OCI-LY7 (cell line): ENCODE measurements around the gene HRC. TPM values are rescaled to one million over a fixed set of nuclear protein-coding genes. Genes with fewer than 3 reads are reported as not detected.

Source experiments
- BruUV-seq: library from RNA; stranded (reverse); fragments of 400-500 nt; replicated peaks from 2 replicates; lab custom pipeline; 2021; lab: Mats Ljungman, UMichigan
- CTCF ChIA-PET: fragments of 300-600 bp; sonication (Branson Sonifier 250); formaldehyde crosslinking; loops from one replicate; lab custom pipeline; 2022; ENCODE audit warnings: antibody characterized with exemption; ENCODE audit not compliant: unreplicated experiment; lab: Charles Lee
- POLR2A ChIA-PET: fragments of 300-600 bp; sonication (Branson Sonifier 250); formaldehyde crosslinking; loops from one replicate; lab custom pipeline; 2022; ENCODE audit warnings: antibody characterized with exemption; lab: Charles Lee
- DNase-seq: peaks from one replicate; pipeline ENCODE4 v3.0.0-alpha.2; 2015; ENCODE audit warnings: low spot score
- H2AFZ ChIP-seq: fragments of 200-600 bp; sonication (generic), shearing (Covaris generic); 2 replicates; pipeline ENCODE4 v1.6.1; 2014; ENCODE audit warnings: mild to moderate bottlenecking, antibody characterized with exemption, low read length, moderate library complexity
- H3K27ac ChIP-seq: fragments of 200-600 bp; sonication (generic); 2 replicates; pipeline ENCODE4 v1.5.1; 2014; ENCODE audit warnings: mixed run types, low read depth, mild to moderate bottlenecking, moderate library complexity, low read length, inconsistent platforms; ENCODE audit not compliant: poor library complexity, severe bottlenecking
- H3K36me3 ChIP-seq: fragments of 200-600 bp; sonication (generic); 2 replicates; pipeline ENCODE4 v1.6.1; 2014; ENCODE audit warnings: mild to moderate bottlenecking, antibody characterized with exemption, low read length, moderate library complexity, mixed read lengths; ENCODE audit not compliant: insufficient read depth
- H3K4me1 ChIP-seq: fragments of 200-600 bp; sonication (generic); 2 replicates; pipeline ENCODE4 v1.5.1; 2014; ENCODE audit warnings: mild to moderate bottlenecking, low read length; ENCODE audit not compliant: insufficient read depth, poor library complexity, severe bottlenecking
- H3K4me2 ChIP-seq: fragments of 200-600 bp; sonication (generic); 2 replicates; pipeline ENCODE4 v1.6.1; 2014; ENCODE audit warnings: mild to moderate bottlenecking, low read length
- H3K4me3 ChIP-seq: fragments of 200-600 bp; sonication (generic); 2 replicates; pipeline ENCODE4 v1.5.1; 2014; ENCODE audit warnings: mild to moderate bottlenecking, low read depth, low read length; ENCODE audit not compliant: poor library complexity, severe bottlenecking
- H3K79me2 ChIP-seq: fragments of 200-600 bp; sonication (generic); 2 replicates; pipeline ENCODE4 v1.6.1; 2016; ENCODE audit warnings: low read depth, mild to moderate bottlenecking, low read length, moderate library complexity, mixed read lengths; ENCODE audit not compliant: insufficient read depth
- H3K9me2 ChIP-seq: fragments of 200-600 bp; sonication (generic); 2 replicates; pipeline ENCODE4 v1.6.1; 2016; ENCODE audit warnings: mild to moderate bottlenecking, low read length, mixed read lengths; ENCODE audit not compliant: insufficient read depth
- H3K9me3 ChIP-seq: fragments of 200-600 bp; sonication (generic); 2 replicates; pipeline ENCODE4 v1.6.1; 2014; ENCODE audit warnings: mild to moderate bottlenecking, mixed run types, low read length, mixed read lengths
- H4K20me1 ChIP-seq: fragments of 200-600 bp; sonication (generic); 2 replicates; pipeline ENCODE4 v1.6.1; 2014; ENCODE audit warnings: mild to moderate bottlenecking, antibody characterized with exemption, low read length, moderate library complexity, mixed read lengths; ENCODE audit not compliant: insufficient read depth
- EZH2phosphoT487 ChIP-seq: fragments of 200-600 bp; sonication (generic); IDR thresholded peaks from 2 replicates; pipeline ENCODE4 v1.6.1; 2018; ENCODE audit warnings: low read depth, borderline replicate concordance, mild to moderate bottlenecking, mixed run types, antibody characterized with exemption, low read length, moderate library complexity, mixed read lengths
- intact Hi-C: fragments of 100-400 bp; cut with micrococcal nuclease; formaldehyde crosslinking; loops from one replicate; pipeline ENCODE4 v1.10.0; 2022; ENCODE audit not compliant: unreplicated experiment
- total RNA-seq, 2 experiments: library from RNA; depleted of rRNA in 1 of 2; stranded (reverse); fragments of >200 nt in 1 of 2; shearing (Covaris generic) in 1 of 2; gene quantifications; 2 replicates each; pipeline ENCODE4 v1.2.3, GENCODE V29; 2014 to 2022
- TF ChIP-seq, protein P1 (sequence below): fragments of 200-600 bp; sonication (generic); conservative IDR thresholded peaks from 2 replicates; pipeline ENCODE4 v1.5.1; 2014; ENCODE audit warnings: mild to moderate bottlenecking, antibody characterized with exemption, low read length, moderate library complexity, mixed read lengths

Gene HRC
- total RNA-seq, 2 experiments from 2014 or later, result not detected

DNA sequence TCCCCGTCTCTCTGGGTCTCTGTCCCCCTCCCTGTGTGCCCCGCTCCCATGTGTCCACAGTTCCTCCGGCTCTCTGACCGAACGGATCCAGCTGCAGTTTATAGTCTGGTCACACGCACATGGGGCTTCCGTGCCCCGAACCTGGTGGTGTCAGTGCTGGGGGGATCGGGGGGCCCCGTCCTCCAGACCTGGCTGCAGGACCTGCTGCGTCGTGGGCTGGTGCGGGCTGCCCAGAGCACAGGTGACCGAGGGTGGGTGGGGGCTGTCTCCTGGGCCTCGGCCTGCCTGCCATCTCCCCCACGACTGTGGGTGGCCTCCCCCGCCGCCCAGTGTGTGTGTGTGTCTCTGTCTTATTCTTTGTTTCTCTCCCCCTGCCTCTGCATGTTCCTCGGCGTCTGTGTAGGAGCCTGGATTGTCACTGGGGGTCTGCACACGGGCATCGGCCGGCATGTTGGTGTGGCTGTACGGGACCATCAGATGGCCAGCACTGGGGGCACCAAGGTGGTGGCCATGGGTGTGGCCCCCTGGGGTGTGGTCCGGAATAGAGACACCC is 12.7 kb upstream of the HRC start:
- Histone ChIP-seq H3K36me3 (no peaks in the 10 kb centered on the region), H3K9me3 (no peaks in the 10 kb centered on the region), H3K4me2 (no peak overlapping the region), H3K79me2 (no peaks in the 10 kb centered on the region), H4K20me1 (no peaks in the 10 kb centered on the region), H3K4me1 (no peaks in the 10 kb centered on the region), H3K9me2 (no peaks in the 10 kb centered on the region), H3K4me3 (no peak overlapping the region), H2AFZ (no peak overlapping the region), H3K27ac (no peak overlapping the region)
- no TSS peak for BruUV-seq
- POLR2A ChIA-PET, result no interaction called here
- CTCF ChIA-PET, result no interaction called here
- no peak for DNase-seq
- no peak for TF ChIP-seq EZH2phosphoT487
- TF ChIP-seq, protein P1, sequence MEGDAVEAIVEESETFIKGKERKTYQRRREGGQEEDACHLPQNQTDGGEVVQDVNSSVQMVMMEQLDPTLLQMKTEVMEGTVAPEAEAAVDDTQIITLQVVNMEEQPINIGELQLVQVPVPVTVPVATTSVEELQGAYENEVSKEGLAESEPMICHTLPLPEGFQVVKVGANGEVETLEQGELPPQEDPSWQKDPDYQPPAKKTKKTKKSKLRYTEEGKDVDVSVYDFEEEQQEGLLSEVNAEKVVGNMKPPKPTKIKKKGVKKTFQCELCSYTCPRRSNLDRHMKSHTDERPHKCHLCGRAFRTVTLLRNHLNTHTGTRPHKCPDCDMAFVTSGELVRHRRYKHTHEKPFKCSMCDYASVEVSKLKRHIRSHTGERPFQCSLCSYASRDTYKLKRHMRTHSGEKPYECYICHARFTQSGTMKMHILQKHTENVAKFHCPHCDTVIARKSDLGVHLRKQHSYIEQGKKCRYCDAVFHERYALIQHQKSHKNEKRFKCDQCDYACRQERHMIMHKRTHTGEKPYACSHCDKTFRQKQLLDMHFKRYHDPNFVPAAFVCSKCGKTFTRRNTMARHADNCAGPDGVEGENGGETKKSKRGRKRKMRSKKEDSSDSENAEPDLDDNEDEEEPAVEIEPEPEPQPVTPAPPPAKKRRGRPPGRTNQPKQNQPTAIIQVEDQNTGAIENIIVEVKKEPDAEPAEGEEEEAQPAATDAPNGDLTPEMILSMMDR, result no peak
- intact Hi-C loops, result no loop called here

DNA sequence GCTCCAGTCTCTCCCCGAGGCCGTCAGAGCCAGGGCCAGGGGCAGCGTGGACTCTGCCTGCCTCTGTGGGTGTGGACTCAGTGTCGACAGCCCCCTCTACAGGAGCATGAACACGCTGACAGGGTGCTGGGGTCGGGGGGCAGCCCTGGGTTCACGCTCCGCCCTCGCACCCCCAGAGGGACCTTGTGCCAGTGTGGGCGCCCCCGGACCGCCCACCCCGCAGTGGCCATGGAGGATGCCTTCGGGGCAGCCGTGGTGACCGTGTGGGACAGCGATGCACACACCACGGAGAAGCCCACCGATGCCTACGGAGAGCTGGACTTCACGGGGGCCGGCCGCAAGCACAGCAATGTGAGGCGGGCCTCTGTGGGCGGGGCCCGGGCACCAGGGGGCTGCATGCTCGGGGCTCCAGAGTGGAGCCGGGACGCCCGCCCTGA is 10.7 kb upstream of the HRC start:
- no peaks in the 10 kb centered on the region for H3K36me3 ChIP-seq
- no peak overlapping the region for H3K4me3 ChIP-seq
- no peak overlapping the region for H2AFZ ChIP-seq
- no peak overlapping the region for H3K27ac ChIP-seq
- H3K9me3 ChIP-seq, result no peaks in the 10 kb centered on the region
- H4K20me1 ChIP-seq, result no peaks in the 10 kb centered on the region
- intact Hi-C loops, result no loop called here
- H3K9me2 ChIP-seq, result no peaks in the 10 kb centered on the region
- ChIA-PET POLR2A (no interaction called here), CTCF (no interaction called here)
- no peak for DNase-seq
- H3K79me2 ChIP-seq, result no peaks in the 10 kb centered on the region
- H3K4me1 ChIP-seq, result no peaks in the 10 kb centered on the region
- no peak overlapping the region for H3K4me2 ChIP-seq
- BruUV-seq, result no TSS peak
- TF ChIP-seq EZH2phosphoT487, result no peak
- TF ChIP-seq, protein P1, result no peak

DNA sequence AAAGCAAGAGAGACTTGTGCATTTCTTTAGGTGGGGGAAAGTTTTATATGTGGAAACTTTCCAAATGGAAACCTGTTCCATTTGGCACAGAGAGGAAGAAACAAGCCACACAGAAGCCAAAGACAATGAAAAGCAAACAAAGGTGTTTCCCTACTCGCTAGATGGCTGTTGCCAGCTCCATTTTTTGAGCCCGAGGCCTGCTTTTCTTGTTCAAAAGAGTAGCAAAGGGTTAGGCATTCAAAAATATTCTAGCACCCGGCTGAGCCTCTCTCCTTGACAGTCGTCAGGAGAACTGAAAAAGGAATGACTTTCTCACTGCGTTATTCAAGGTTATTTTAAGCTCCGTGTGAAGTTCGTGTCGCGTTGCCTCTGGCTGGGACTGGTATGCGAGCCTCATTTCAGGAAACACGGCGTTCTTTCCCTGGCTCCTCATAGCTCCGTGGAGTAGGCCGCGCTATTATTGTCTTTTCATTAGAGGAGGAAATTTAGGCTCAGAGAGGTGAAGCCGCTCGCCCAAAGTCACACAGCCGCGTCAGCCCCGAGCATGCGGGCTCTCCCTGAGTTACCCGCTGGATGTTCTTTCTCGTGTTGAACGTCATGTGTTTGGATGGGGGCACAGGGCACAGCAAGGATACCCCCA is 10.0 kb upstream of the HRC start:
- ChIA-PET POLR2A (no interaction called here), CTCF (no interaction called here)
- BruUV-seq, result no TSS peak
- Histone ChIP-seq H3K79me2 (no peaks in the 10 kb centered on the region), H3K9me3 (no peaks in the 10 kb centered on the region), H3K4me2 (no peak overlapping the region), H3K36me3 (no peaks in the 10 kb centered on the region), H4K20me1 (no peaks in the 10 kb centered on the region), H3K27ac (no peak overlapping the region), H3K4me1 (no peaks in the 10 kb centered on the region), H3K4me3 (no peak overlapping the region), H3K9me2 (no peaks in the 10 kb centered on the region), H2AFZ (no peak overlapping the region)
- intact Hi-C loops, result no loop called here
- DNase-seq, result no peak
- TF ChIP-seq, protein P1, result no peak
- TF ChIP-seq EZH2phosphoT487, result no peak
